ENCODE data around the gene ADARB2. TPM values are rescaled to one million over a fixed set of nuclear protein-coding genes. Genes with fewer than 3 reads are reported as not detected.

The ADARB2 gene
- total RNA-seq, 4 donors from 2014 or later = 0.32 to 1.6 (median 0.80) TPM

DNA sequence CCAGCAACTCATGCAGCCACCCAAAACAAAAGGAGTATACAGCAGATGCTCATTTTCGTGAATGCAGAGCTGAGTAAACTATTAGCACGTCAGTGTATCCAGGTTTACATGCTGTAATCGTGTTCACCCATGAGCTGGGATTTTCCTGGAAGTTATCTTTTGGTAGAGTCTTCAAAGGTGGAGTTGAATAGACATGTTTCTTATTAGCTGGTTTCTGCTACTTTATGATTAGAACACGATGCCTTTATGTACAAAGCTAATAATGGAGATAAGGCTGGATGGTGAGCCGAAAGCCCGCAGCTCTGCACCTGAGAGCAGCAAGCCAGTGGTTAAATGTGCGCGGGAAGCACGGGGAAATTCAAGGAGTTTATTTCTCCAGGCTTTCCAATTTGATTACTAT is 123.8 kb downstream of the ADARB2 start:
- Histone ChIP-seq H3K4me1 (peaks cover 7% of the 10 kb centered on the region), H3K9me3 (no peaks in the 10 kb centered on the region), H3K27me3 (peaks cover 29% of the 10 kb centered on the region), H3K4me3 (no peak overlapping the region), H3K27ac (no peak overlapping the region), H3K36me3 (no peaks in the 10 kb centered on the region)
- TF ChIP-seq, protein P1, sequence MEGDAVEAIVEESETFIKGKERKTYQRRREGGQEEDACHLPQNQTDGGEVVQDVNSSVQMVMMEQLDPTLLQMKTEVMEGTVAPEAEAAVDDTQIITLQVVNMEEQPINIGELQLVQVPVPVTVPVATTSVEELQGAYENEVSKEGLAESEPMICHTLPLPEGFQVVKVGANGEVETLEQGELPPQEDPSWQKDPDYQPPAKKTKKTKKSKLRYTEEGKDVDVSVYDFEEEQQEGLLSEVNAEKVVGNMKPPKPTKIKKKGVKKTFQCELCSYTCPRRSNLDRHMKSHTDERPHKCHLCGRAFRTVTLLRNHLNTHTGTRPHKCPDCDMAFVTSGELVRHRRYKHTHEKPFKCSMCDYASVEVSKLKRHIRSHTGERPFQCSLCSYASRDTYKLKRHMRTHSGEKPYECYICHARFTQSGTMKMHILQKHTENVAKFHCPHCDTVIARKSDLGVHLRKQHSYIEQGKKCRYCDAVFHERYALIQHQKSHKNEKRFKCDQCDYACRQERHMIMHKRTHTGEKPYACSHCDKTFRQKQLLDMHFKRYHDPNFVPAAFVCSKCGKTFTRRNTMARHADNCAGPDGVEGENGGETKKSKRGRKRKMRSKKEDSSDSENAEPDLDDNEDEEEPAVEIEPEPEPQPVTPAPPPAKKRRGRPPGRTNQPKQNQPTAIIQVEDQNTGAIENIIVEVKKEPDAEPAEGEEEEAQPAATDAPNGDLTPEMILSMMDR (IDR thresholded peaks at IDR 0.05) = no peak
- TF ChIP-seq EP300 (IDR thresholded peaks at IDR 0.05) (no peak), POLR2AphosphoS5 (IDR thresholded peaks at IDR 0.05) (no peak), POLR2A (IDR thresholded peaks at IDR 0.05) (no peak)
- DNase-seq (ENCODE audit: low spot score in 2 of 2) = no peak
- WGBS = 59% methylated on average over 9 of the region's 9 CpGs

DNA sequence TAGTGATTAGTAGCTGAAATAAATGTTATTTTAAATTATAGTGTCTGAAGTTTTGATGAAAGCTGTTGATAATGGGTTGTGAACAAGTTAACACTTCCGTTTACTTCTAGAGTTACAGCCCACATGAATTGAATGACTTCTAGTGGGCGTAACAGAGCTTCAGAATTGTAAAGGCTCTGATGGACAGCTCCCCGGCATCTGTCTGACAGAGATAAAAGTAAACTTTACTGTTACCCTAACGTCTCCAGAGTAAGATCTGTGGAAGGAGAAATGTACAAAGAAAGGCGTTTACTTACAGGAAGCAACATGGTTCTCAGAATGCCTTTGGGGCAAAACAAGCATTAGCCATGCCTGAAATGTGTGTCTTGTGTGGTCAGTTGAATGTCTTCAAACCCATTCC is 124.4 kb downstream of the ADARB2 start:
- H3K4me3 ChIP-seq = no peak overlapping the region
- peaks cover 29% of the 10 kb centered on the region for H3K27me3 ChIP-seq
- DNase-seq (ENCODE audit: low spot score in 2 of 2) = no peak
- H3K36me3 ChIP-seq = no peaks in the 10 kb centered on the region
- TF ChIP-seq EP300 (IDR thresholded peaks at IDR 0.05) = no peak
- no peak for TF ChIP-seq POLR2AphosphoS5 (IDR thresholded peaks at IDR 0.05)
- no peak for TF ChIP-seq POLR2A (IDR thresholded peaks at IDR 0.05)
- TF ChIP-seq, protein P1 (IDR thresholded peaks at IDR 0.05) = no peak
- H3K4me1 ChIP-seq = peaks cover 7% of the 10 kb centered on the region
- H3K27ac ChIP-seq = no peak overlapping the region
- 22% methylated on average over 5 of the region's 5 CpGs for WGBS
- no peaks in the 10 kb centered on the region for H3K9me3 ChIP-seq

DNA sequence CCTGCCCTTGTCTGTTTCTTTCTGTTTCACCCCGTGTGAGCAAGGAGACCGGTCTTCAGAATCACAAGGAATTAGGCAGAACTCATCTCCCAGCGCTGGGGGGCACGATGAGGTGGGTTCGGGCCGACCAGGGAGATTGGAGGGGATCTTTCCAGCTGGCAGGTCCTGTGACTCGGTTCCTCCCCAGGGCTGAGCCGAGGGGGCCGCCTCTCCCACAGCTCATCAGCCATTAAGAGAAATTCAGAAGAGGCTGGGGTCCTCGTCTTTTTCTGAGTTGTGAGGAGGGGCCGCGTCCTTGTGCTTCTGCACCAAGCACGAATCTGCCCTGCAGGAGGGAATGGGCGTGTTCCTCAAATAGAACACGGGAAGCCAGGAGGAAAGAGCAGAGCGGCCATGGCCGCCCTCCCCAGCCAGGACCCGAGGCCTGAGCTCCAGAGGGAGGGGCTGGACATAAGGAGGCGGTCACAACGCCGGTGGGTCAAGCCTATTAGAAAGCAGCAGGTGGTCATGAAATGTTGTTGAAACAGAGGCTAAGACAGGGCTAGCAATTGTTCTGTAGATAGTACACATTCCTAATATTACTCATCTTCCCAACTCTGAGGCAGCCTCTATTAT is 125.3 kb downstream of the ADARB2 start:
- Histone ChIP-seq H3K9me3 (no peaks in the 10 kb centered on the region), H3K4me1 (peaks cover 7% of the 10 kb centered on the region), H3K4me3 (no peak overlapping the region), H3K36me3 (no peaks in the 10 kb centered on the region), H3K27ac (no peak overlapping the region), H3K27me3 (peaks cover 29% of the 10 kb centered on the region)
- TF ChIP-seq POLR2AphosphoS5 (IDR thresholded peaks at IDR 0.05) (no peak), EP300 (IDR thresholded peaks at IDR 0.05) (no peak), POLR2A (IDR thresholded peaks at IDR 0.05) (no peak)
- TF ChIP-seq, protein P1 (IDR thresholded peaks at IDR 0.05) = no peak
- WGBS = 56% methylated on average over 11 of the region's 21 CpGs
- no peak for DNase-seq (ENCODE audit: low spot score in 2 of 2)

DNA sequence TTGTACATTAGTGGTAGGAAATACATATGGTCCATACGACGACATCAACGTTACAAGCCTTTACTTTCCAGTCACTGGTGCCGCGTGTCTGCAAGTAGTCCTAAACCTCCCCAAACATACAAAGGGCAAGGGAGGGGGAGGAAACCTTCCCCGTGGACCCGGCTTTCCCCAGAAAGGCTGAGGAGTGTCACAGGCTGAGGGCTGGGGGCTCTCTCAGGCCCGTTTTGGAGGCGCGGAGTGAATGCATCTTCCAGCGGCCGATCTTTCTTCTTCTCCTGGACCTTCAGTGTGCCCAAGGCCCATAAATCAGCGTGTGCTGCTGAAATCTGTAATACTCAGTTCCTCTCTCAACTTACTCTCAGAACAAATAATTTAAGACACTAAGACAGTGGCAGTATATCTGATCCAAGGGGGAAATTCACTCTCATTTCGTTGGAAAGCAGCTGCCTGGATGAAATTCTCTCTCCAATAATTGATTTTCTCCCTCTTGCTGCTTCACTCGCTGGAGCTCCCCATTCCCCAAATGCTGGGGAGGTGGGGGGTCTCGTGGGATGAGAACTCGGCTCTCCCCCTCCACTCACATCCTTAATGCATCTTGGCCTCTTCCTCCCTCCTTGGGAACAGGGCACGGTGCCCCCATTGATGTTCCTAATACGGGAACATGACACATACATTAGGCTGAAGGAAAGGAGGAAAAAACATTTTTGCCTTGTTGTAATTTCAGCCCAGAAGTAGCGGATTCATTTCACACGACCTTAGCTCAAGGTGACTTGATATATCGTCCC is 126.1 kb downstream of the ADARB2 start:
- no peaks in the 10 kb centered on the region for H3K9me3 ChIP-seq
- H3K4me3 ChIP-seq = no peak overlapping the region
- H3K36me3 ChIP-seq = no peaks in the 10 kb centered on the region
- TF ChIP-seq POLR2A (IDR thresholded peaks at IDR 0.05) = no peak
- no peak for TF ChIP-seq POLR2AphosphoS5 (IDR thresholded peaks at IDR 0.05)
- TF ChIP-seq EP300 (IDR thresholded peaks at IDR 0.05) = no peak
- TF ChIP-seq, protein P1 (IDR thresholded peaks at IDR 0.05) = no peak
- no peak overlapping the region for H3K27ac ChIP-seq
- peaks cover 7% of the 10 kb centered on the region for H3K4me1 ChIP-seq
- H3K27me3 ChIP-seq = peaks cover 32% of the 10 kb centered on the region
- 81% methylated on average over 22 of the region's 22 CpGs for WGBS
- no peak for DNase-seq (ENCODE audit: low spot score in 2 of 2)

DNA sequence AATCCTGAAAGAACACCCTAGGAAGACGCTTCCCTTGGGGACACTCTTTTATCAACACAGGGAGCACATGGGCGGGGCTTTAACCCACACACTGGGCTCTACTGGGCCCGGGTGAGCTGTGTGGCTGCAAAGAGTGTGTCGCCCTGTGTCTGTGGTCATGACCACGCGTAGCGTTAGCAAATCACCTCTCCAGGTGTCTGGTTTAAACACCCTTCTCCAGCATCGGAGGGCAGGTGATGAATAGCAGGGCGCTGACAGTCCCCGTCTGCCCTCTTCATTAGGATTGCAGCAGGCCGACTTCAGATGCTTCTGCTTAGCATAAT is 127.7 kb downstream of the ADARB2 start:
- TF ChIP-seq POLR2AphosphoS5 (IDR thresholded peaks at IDR 0.05) (no peak), POLR2A (IDR thresholded peaks at IDR 0.05) (no peak), EP300 (IDR thresholded peaks at IDR 0.05) (no peak)
- TF ChIP-seq, protein P1 (IDR thresholded peaks at IDR 0.05) = no peak
- no peak for DNase-seq (ENCODE audit: low spot score in 2 of 2)
- 68% methylated on average over 11 of the region's 11 CpGs for WGBS
- Histone ChIP-seq H3K9me3 (no peaks in the 10 kb centered on the region), H3K27ac (no peak overlapping the region), H3K4me1 (peaks cover 7% of the 10 kb centered on the region), H3K36me3 (no peaks in the 10 kb centered on the region), H3K4me3 (no peak overlapping the region), H3K27me3 (peaks cover 34% of the 10 kb centered on the region)

Measured in suprapubic skin (tissue), 4 donors.